HCT116 (cell line): ENCODE measurements around the gene CTIF. TPM values are rescaled to one million over a fixed set of nuclear protein-coding genes. Genes with fewer than 3 reads are reported as not detected.
A peak's percentile ranks its signal among the peaks of the same experiment; 100 is the strongest.

Experiments
- ATAC-seq: fragments of 200-7000 bp; cut with Tn5 transposase; 2 replicates; pipeline ENCODE4 v1.9.1; 2020; ENCODE audit warnings: mild to moderate bottlenecking, moderate library complexity
- BruUV-seq: library from RNA; stranded (reverse); fragments of 400-500 nt; replicated peaks from 2 replicates; lab custom pipeline; 2021; lab: Mats Ljungman, UMichigan
- CTCF ChIA-PET: fragments of 300-600 bp; sonication (Branson Sonifier 250); formaldehyde crosslinking; loops from one replicate; lab custom pipeline; 2021; ENCODE audit warnings: antibody characterized with exemption; lab: Charles Lee
- POLR2A ChIA-PET: fragments of 300-600, 350-600 bp; sonication (Branson Sonifier 250); formaldehyde crosslinking; loops from one replicate; lab custom pipeline; 2021; ENCODE audit warnings: antibody characterized with exemption; lab: Charles Lee
- RAD21 ChIA-PET, 2 experiments: fragments of 300-600 bp; sonication (Branson Sonifier 250); formaldehyde crosslinking; loops; one replicate each; lab custom pipeline; 2023; ENCODE audit warnings: low total read pairs in 2 of 2; ENCODE audit not compliant: uncharacterized antibody in 2 of 2, unreplicated experiment in 2 of 2, low non-redundant PET in 1 of 2; lab: Charles Lee
- DNase-seq: peaks from one replicate; pipeline ENCODE4 v3.0.0-alpha.2; 2010; ENCODE audit warnings: low read depth, low spot score
- H2AFZ ChIP-seq: fragments of 200-600 bp; shearing (Covaris generic), sonication (generic); 2 replicates; pipeline ENCODE4 v1.6.1; 2017; ENCODE audit warnings: low read depth, mixed run types, mixed read lengths, antibody characterized with exemption, low read length; ENCODE audit not compliant: poor library complexity, severe bottlenecking
- H3K27ac ChIP-seq: 2 replicates; pipeline ENCODE4 v1.5.1; 2012; ENCODE audit warnings: low read depth, low read length
- H3K27me3 ChIP-seq: fragments of 200-600 bp; sonication (generic); 2 replicates; pipeline ENCODE4 v1.6.1; 2016; ENCODE audit warnings: mixed run types, low read length, mixed read lengths; ENCODE audit not compliant: insufficient read depth
- H3K36me3 ChIP-seq, 2 experiments: fragments of 200-500 bp in 1 of 2; fragments of 200-600 bp in 1 of 2; sonication (Bioruptor generic) in 1 of 2; sonication (generic) in 1 of 2; 2 replicates each; pipeline versions ENCODE4 v1.5.1 to v1.6.1; 2014 to 2016; ENCODE audit warnings: low read length in 2 of 2, inconsistent platforms in 1 of 2, mixed read lengths in 1 of 2, mixed run types in 1 of 2; ENCODE audit not compliant: insufficient read depth in 2 of 2, control insufficient read depth in 1 of 2
- H3K4me1 ChIP-seq, 2 experiments: fragments of 200-600 bp in 1 of 2; sonication (generic) in 1 of 2; 2 replicates each; pipeline versions ENCODE4 v1.5.1 to v1.6.1; 2012 to 2017; ENCODE audit warnings: low read length in 2 of 2, inconsistent platforms in 1 of 2, mild to moderate bottlenecking in 1 of 2, mixed read lengths in 1 of 2, mixed run types in 1 of 2, moderate library complexity in 1 of 2; ENCODE audit not compliant: insufficient read depth in 2 of 2, control insufficient read depth in 1 of 2
- H3K4me2 ChIP-seq: fragments of 200-600 bp; sonication (generic); 2 replicates; pipeline ENCODE4 v1.6.1; 2017; ENCODE audit warnings: mixed run types, low read length, mixed read lengths
- H3K4me3 ChIP-seq, 2 experiments: fragments of 200-600 bp in 1 of 2; sonication (generic) in 1 of 2; replicated peaks in 1 of 2; 2 replicates each; pipeline ENCODE4 v1.5.1; 2011 to 2016; ENCODE audit warnings: low read length in 2 of 2, control low read depth in 1 of 2, low read depth in 1 of 2, mild to moderate bottlenecking in 1 of 2, mixed read lengths in 1 of 2, mixed run types in 1 of 2
- H3K79me2 ChIP-seq: fragments of 200-600 bp; sonication (generic); 2 replicates; pipeline ENCODE4 v1.6.1; 2017; ENCODE audit warnings: mild to moderate bottlenecking, mixed run types, low read length, moderate library complexity, mixed read lengths; ENCODE audit not compliant: insufficient read depth
- H3K9ac ChIP-seq: fragments of 200-600 bp; sonication (generic); 2 replicates; pipeline ENCODE4 v1.6.1; 2016; ENCODE audit warnings: low read length, mixed read lengths
- H3K9me2 ChIP-seq: fragments of 200-600 bp; sonication (generic), shearing (Covaris generic); 2 replicates; pipeline ENCODE4 v1.6.1; 2017; ENCODE audit warnings: mixed run types, mild to moderate bottlenecking, moderate library complexity; ENCODE audit not compliant: insufficient read depth
- H3K9me3 ChIP-seq, 2 experiments: fragments of 200-500 bp in 1 of 2; fragments of 200-600 bp in 1 of 2; sonication (Bioruptor generic) in 1 of 2; sonication (generic) in 1 of 2; 2 replicates each; pipeline ENCODE4 v1.6.1; 2014 to 2017; ENCODE audit warnings: low read length in 2 of 2, mixed read lengths in 2 of 2, inconsistent platforms in 1 of 2, low read depth in 1 of 2, mild to moderate bottlenecking in 1 of 2, mixed run types in 1 of 2, moderate library complexity in 1 of 2; ENCODE audit not compliant: control insufficient read depth in 1 of 2, insufficient read depth in 1 of 2
- H4K20me1 ChIP-seq: fragments of 200-600 bp; sonication (generic), shearing (Covaris generic); 2 replicates; pipeline ENCODE4 v1.6.1; 2017; ENCODE audit warnings: mixed run types, mild to moderate bottlenecking, moderate library complexity; ENCODE audit not compliant: insufficient read depth
- ATF3 ChIP-seq: IDR thresholded peaks from 2 replicates; pipeline ENCODE4 v1.6.1; 2012
- CBX3 ChIP-seq: IDR thresholded peaks from 2 replicates; pipeline ENCODE4 v1.6.1; 2012; ENCODE audit warnings: low read depth
- EGR1 ChIP-seq: IDR thresholded peaks from 2 replicates; pipeline ENCODE4 v1.6.1; 2012; ENCODE audit warnings: low read depth
- ELF1 ChIP-seq: IDR thresholded peaks from 2 replicates; pipeline ENCODE4 v1.6.1; 2012; ENCODE audit warnings: low read depth, borderline replicate concordance
- EZH2 ChIP-seq: fragments of 200-600 bp; sonication (generic); IDR thresholded peaks from 2 replicates; pipeline ENCODE4 v1.6.1; 2017; ENCODE audit warnings: antibody characterized with exemption, mixed run types
- EZH2phosphoT487 ChIP-seq: fragments of 200-600 bp; IDR thresholded peaks from 2 replicates; pipeline ENCODE4 v1.6.1; 2018; ENCODE audit warnings: antibody characterized with exemption, borderline replicate concordance
- FOSL1 ChIP-seq: IDR thresholded peaks from 2 replicates; pipeline ENCODE4 v1.6.1; 2012; ENCODE audit warnings: low read depth
- MAX ChIP-seq: IDR thresholded peaks from 2 replicates; pipeline ENCODE4 v1.6.1; 2012
- POLR2AphosphoS5 ChIP-seq: IDR thresholded peaks from 2 replicates; pipeline ENCODE4 v1.6.1; 2011; ENCODE audit warnings: mild to moderate bottlenecking, low read depth, low read length, moderate library complexity
- RAD21 ChIP-seq: IDR thresholded peaks from 2 replicates; pipeline ENCODE4 v1.6.1; 2012; ENCODE audit warnings: low read depth, mild to moderate bottlenecking
- SIN3A ChIP-seq: IDR thresholded peaks from 2 replicates; pipeline ENCODE4 v1.6.1; 2012; ENCODE audit warnings: low read depth
- SRF ChIP-seq: IDR thresholded peaks from 2 replicates; pipeline ENCODE4 v1.6.1; 2012; ENCODE audit warnings: low read depth
- TCF7L2 ChIP-seq: IDR thresholded peaks from 2 replicates; pipeline ENCODE4 v1.7.0; 2011; ENCODE audit warnings: borderline replicate concordance, inconsistent platforms; ENCODE audit not compliant: insufficient read depth, insufficient read length; ENCODE audit errors: extremely low read depth
- YY1 ChIP-seq: IDR thresholded peaks from 2 replicates; pipeline ENCODE4 v1.6.1; 2011; ENCODE audit warnings: low read length, low read depth, moderate library complexity, mild to moderate bottlenecking; ENCODE audit not compliant: insufficient replicate concordance; ENCODE audit errors: extremely low read depth
- ZBTB33 ChIP-seq: IDR thresholded peaks from 2 replicates; pipeline ENCODE4 v1.6.1; 2011; ENCODE audit warnings: mild to moderate bottlenecking, low read length, moderate library complexity; ENCODE audit not compliant: insufficient replicate concordance; ENCODE audit errors: extremely low read depth
- intact Hi-C: fragments of 100-400 bp; cut with micrococcal nuclease; formaldehyde crosslinking; loops from 2 replicates; pipeline ENCODE4 v1.10.0; 2022
- total RNA-seq: library from RNA; stranded (reverse); gene quantifications from one replicate; pipeline ENCODE4 v1.2.1, GENCODE V29; 2021; ENCODE audit not compliant: unreplicated experiment
- TF ChIP-seq, protein P1 (sequence below), 3 experiments: fragments of 200-600 bp in 1 of 3; sonication (generic) in 1 of 3; IDR thresholded peaks in 2 of 3; conservative IDR thresholded peaks in 1 of 3; 2 replicates each; pipeline ENCODE4 v1.5.1; 2012 to 2017; ENCODE audit warnings: low read depth in 2 of 3, low read length in 2 of 3, antibody characterized with exemption in 1 of 3, borderline replicate concordance in 1 of 3, control low read depth in 1 of 3, mild to moderate bottlenecking in 1 of 3, mixed read lengths in 1 of 3, mixed run types in 1 of 3, moderate library complexity in 1 of 3; ENCODE audit not compliant: insufficient read depth in 1 of 3

CTIF gene
- total RNA-seq, 1 experiment from 2014 or later = 19.7 TPM

GRCh38 chr18:48719974-48720654, 181.3 kb downstream of the CTIF start:
- Histone ChIP-seq H3K27me3 (no peaks in the 10 kb centered on the region), H3K4me2 (peak overlapping the region; percentile 5; the same call in 1 of the 2 replicates), H2AFZ (no peak overlapping the region), H3K9ac (no peak overlapping the region), H3K36me3 (no peaks in the 10 kb centered on the region), H3K4me3 (no peak overlapping the region), H4K20me1 (no peaks in the 10 kb centered on the region), H3K79me2 (no peaks in the 10 kb centered on the region), H3K27ac (no peak overlapping the region), H3K9me3 (no peaks in the 10 kb centered on the region), H3K4me1 (peaks cover 2 to 9% of the 10 kb centered on the region in 2 experiments; a peak in 1 of 4 replicates), H3K9me2 (no peaks in the 10 kb centered on the region)
- no peak for TF ChIP-seq MAX
- no peak for TF ChIP-seq EGR1
- TF ChIP-seq FOSL1 = no peak
- TF ChIP-seq RAD21 = no peak
- no peak for TF ChIP-seq SIN3A
- no TSS peak for BruUV-seq
- ATAC-seq (no peak), DNase-seq (no peak)
- ChIA-PET RAD21 (no interaction called here), POLR2A (no interaction called here), CTCF (no interaction called here)
- intact Hi-C loops = no loop called here

DNA sequence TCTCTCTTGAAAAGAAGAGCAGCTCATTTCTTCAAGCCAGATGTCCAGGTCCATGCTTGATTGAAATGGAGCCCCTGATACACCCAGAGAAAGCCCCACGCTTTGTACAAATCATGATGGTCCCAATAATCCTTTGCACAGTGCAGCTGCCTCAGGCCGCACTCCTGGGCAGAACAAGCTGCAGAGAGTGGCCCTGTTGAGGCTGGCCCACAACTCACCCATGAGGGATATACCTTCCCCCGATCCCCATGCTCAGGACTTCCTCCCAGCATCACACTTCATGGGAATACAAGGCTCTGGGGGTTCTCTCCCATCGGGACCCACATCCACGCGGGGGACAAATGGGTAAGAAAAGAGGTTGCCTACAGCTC, 181.8 kb downstream of the CTIF start:
- no peak overlapping the region for H3K27ac ChIP-seq
- RAD21 ChIA-PET = no interaction called here
- TF ChIP-seq SRF (no peak), CBX3 (no peak), RAD21 (no peak), POLR2AphosphoS5 (no peak), ZBTB33 (no peak), ELF1 (no peak), EZH2 (no peak), YY1 (no peak), EZH2phosphoT487 (no peak), ATF3 (no peak), TCF7L2 (no peak)
- TF ChIP-seq, protein P1, sequence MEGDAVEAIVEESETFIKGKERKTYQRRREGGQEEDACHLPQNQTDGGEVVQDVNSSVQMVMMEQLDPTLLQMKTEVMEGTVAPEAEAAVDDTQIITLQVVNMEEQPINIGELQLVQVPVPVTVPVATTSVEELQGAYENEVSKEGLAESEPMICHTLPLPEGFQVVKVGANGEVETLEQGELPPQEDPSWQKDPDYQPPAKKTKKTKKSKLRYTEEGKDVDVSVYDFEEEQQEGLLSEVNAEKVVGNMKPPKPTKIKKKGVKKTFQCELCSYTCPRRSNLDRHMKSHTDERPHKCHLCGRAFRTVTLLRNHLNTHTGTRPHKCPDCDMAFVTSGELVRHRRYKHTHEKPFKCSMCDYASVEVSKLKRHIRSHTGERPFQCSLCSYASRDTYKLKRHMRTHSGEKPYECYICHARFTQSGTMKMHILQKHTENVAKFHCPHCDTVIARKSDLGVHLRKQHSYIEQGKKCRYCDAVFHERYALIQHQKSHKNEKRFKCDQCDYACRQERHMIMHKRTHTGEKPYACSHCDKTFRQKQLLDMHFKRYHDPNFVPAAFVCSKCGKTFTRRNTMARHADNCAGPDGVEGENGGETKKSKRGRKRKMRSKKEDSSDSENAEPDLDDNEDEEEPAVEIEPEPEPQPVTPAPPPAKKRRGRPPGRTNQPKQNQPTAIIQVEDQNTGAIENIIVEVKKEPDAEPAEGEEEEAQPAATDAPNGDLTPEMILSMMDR (IDR thresholded peaks at IDR 0.05 in 2 of 3, conservative IDR thresholded peaks at IDR 0.05 in 1 of 3; ENCODE audit: borderline replicate concordance in 1 of 3, insufficient read depth in 1 of 3, low read depth in 2 of 3, low read length in 2 of 3) = no peak

More for the DNA sequence above, 181.8 kb downstream of the CTIF start:
- H3K27me3 ChIP-seq = no peaks in the 10 kb centered on the region
- DNase-seq (no peak), ATAC-seq (no peak)
- no peaks in the 10 kb centered on the region for H3K36me3 ChIP-seq
- no peaks in the 10 kb centered on the region for H3K9me3 ChIP-seq
- POLR2A ChIA-PET = no interaction called here
- intact Hi-C loops = no loop called here
- CTCF ChIA-PET = no interaction called here
- H3K4me3 ChIP-seq = no peak overlapping the region
- no peaks in the 10 kb centered on the region for H3K79me2 ChIP-seq
- no peak overlapping the region for H3K9ac ChIP-seq
- H4K20me1 ChIP-seq = no peaks in the 10 kb centered on the region
- no peak overlapping the region for H2AFZ ChIP-seq
- H3K4me2 ChIP-seq = peak overlapping the region; percentile 5; the same call in 1 of the 2 replicates
- no peaks in the 10 kb centered on the region for H3K9me2 ChIP-seq
- BruUV-seq = no TSS peak
- peaks cover 2 to 9% of the 10 kb centered on the region in 2 experiments; a peak in 1 of 4 replicates for H3K4me1 ChIP-seq
